IPS-18a (cell line): ENCODE measurements around the gene PSAP.
"Not testable (repeated sequence)": the region's sequence is repeated elsewhere in the genome, so short reads cannot be mapped to it uniquely, and the experiment has no call there.

Experiments
- H3K27ac ChIP-seq: one replicate; pipeline ENCODE4 v1.5.1; 2013; ENCODE audit warnings: low read length
- H3K27me3 ChIP-seq: one replicate; pipeline ENCODE4 v1.6.1; 2013; ENCODE audit warnings: mild to moderate bottlenecking, low read length; ENCODE audit not compliant: control insufficient read depth, insufficient read depth
- H3K36me3 ChIP-seq: one replicate; pipeline ENCODE4 v1.6.1; 2013; ENCODE audit warnings: low read depth, low read length; ENCODE audit not compliant: control insufficient read depth
- H3K4me1 ChIP-seq: one replicate; pipeline ENCODE4 v1.6.1; 2013; ENCODE audit warnings: low read depth, low read length; ENCODE audit not compliant: control insufficient read depth
- H3K4me3 ChIP-seq: one replicate; pipeline ENCODE4 v1.5.1; 2013; ENCODE audit warnings: low read length
- H3K9ac ChIP-seq: one replicate; pipeline ENCODE4 v1.6.1; 2013; ENCODE audit warnings: mild to moderate bottlenecking, low read length, moderate library complexity
- H3K9me3 ChIP-seq: one replicate; pipeline ENCODE4 v1.6.1; 2013; ENCODE audit warnings: low read depth, low read length; ENCODE audit not compliant: control insufficient read depth

Gene PSAP

GRCh38 chr10:71887743-71888142, 36.7 kb upstream of the PSAP start:
- Histone ChIP-seq H3K9me3 (no peaks in the 10 kb centered on the region), H3K27me3 (peaks cover 32% of the 10 kb centered on the region), H3K9ac (no peak overlapping the region), H3K4me3 (no peak overlapping the region), H3K36me3 (no peaks in the 10 kb centered on the region), H3K4me1 (peaks cover 3% of the 10 kb centered on the region), H3K27ac (no peak overlapping the region)

- Histone ChIP-seq H3K27ac (no peak overlapping the region), H3K9ac (no peak overlapping the region)
These were observed 32.0 kb upstream of the PSAP start for GRCh38 chr10:71882813-71883659.

GRCh38 chr10:71881647-71882355, 30.8 kb upstream of the PSAP start:
- Histone ChIP-seq H3K4me1 (no peaks in the 10 kb centered on the region), H3K27me3 (no peaks in the 10 kb centered on the region), H3K9me3 (no peaks in the 10 kb centered on the region), H3K4me3 (no peak overlapping the region), H3K27ac (no peak overlapping the region), H3K9ac (no peak overlapping the region), H3K36me3 (no peaks in the 10 kb centered on the region)

More at GRCh38 chr10:71882813-71883659, 32.0 kb upstream of the PSAP start:
- no peaks in the 10 kb centered on the region for H3K9me3 ChIP-seq
- H3K27me3 ChIP-seq = peaks cover 5% of the 10 kb centered on the region
- no peaks in the 10 kb centered on the region for H3K4me1 ChIP-seq
- no peaks in the 10 kb centered on the region for H3K36me3 ChIP-seq
- no peak overlapping the region for H3K4me3 ChIP-seq

- H3K4me3 ChIP-seq, H3K4me1 ChIP-seq, H3K9me3 ChIP-seq, H3K9ac ChIP-seq, H3K36me3 ChIP-seq, H3K27ac ChIP-seq, H3K27me3 ChIP-seq: not testable (repeated sequence)
These were observed 30.2 kb upstream of the PSAP start for GRCh38 chr10:71881307-71881624.

DNA sequence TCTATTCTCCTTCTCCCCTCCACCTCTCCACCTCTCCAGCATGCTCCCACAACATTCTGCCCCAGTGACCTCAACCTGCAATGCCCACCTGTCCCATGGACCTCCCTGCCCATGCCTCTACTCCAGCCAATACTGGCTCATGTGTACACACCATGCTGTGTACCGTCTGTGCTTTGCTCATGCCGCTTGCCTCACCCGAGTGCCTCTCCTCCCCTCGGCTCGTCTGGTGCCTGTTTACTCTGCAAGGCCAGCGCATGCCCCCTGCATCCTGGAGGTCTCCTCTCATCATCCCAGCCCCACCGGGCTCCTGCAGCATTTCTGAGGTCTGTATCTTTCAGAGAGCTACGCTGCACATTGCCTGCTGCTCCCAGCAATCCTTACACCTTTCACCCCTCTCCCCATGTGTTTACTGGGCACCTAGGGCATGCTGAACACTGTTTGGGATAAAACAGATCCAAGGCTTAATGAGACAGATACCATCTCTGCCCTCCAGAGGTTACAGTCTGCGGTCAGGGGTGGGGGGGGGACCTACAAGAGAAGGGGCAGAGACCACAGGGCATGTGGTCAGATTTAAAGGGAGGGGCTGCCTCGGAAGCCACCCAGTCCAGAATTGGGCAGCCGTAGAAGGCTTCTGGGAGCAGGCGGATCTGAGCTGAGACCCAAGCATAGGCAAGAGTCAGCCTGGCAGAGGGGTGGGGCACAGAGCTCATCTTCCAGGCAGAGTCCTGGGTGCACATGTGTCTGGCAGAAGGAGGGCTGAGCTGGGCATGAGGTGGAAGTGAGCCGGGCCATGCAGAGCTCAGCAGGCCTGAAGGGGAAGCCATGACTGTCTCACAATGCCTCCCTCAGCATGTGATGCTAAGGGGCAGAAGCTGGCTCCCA, 29.6 kb upstream of the PSAP start:
- no peak overlapping the region for H3K27ac ChIP-seq
- no peaks in the 10 kb centered on the region for H3K27me3 ChIP-seq
- no peaks in the 10 kb centered on the region for H3K9me3 ChIP-seq
- H3K4me1 ChIP-seq = no peaks in the 10 kb centered on the region
- no peaks in the 10 kb centered on the region for H3K36me3 ChIP-seq
- no peak overlapping the region for H3K9ac ChIP-seq
- no peak overlapping the region for H3K4me3 ChIP-seq

DNA sequence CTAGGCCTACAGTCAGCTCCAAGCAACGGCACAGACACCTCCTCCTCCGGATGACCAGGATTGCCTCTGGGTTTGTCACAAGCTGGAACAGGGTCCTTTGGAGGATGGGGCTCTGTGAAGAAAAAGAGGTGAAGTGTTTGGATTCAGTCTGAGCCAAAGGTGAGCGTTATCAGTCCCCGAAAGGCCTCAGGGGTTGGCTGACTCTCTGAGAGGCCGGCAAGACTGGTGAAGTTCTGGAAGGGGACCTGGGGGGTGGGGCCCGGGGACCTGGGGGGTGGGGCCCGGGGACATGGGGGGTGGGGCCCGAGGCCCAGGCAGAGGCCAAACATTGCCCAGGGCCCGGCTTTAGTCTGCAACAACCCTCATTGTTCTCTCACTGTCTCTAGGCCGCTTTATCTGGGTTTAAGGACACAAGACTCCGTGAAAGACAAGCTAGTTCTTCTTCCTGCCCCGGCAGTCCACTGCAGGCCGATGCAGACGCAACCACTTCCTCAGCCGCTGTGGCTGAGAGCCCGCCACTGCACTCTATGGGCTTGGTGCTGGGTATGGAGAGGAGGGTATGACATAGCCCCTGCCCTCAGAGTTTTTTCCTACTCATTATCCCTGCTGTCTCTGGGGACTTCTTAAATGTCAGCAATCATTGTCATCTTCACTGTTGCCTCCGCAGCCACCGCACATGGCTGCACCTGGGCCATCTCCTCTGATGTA, 27.4 kb upstream of the PSAP start:
- no peaks in the 10 kb centered on the region for H3K27me3 ChIP-seq
- H3K9me3 ChIP-seq = no peaks in the 10 kb centered on the region
- H3K27ac ChIP-seq = no peak overlapping the region
- H3K4me3 ChIP-seq = no peak overlapping the region
- no peaks in the 10 kb centered on the region for H3K4me1 ChIP-seq
- no peak overlapping the region for H3K9ac ChIP-seq
- H3K36me3 ChIP-seq = no peaks in the 10 kb centered on the region

DNA sequence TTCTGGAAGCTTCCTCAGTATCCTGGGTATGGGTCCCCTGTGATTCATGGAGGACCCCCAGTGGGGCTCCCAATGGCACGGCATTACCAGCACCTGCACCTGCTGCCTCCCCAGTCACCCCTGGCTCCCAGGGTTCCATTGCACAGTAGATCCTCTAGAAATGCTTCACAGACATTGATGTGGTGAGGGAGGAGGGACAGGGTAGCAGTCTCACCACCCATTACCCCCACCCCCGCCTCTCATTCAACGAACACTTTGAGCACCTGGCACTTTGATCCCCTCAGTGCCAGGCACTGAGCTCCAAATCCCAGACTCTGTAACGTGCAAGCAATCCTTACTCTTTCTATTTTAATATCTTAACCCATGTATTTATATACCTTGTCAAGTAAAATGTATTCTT, 26.8 kb upstream of the PSAP start:
- no peak overlapping the region for H3K9ac ChIP-seq
- H3K36me3 ChIP-seq = no peaks in the 10 kb centered on the region
- no peaks in the 10 kb centered on the region for H3K27me3 ChIP-seq
- H3K9me3 ChIP-seq = no peaks in the 10 kb centered on the region
- no peaks in the 10 kb centered on the region for H3K4me1 ChIP-seq
- H3K27ac ChIP-seq = no peak overlapping the region
- no peak overlapping the region for H3K4me3 ChIP-seq

GRCh38 chr10:71874680-71875354, 23.8 kb upstream of the PSAP start:
- not testable (repeated sequence) for H3K9me3 ChIP-seq, H3K27me3 ChIP-seq, H3K4me1 ChIP-seq, H3K4me3 ChIP-seq, H3K9ac ChIP-seq, H3K36me3 ChIP-seq, H3K27ac ChIP-seq

DNA sequence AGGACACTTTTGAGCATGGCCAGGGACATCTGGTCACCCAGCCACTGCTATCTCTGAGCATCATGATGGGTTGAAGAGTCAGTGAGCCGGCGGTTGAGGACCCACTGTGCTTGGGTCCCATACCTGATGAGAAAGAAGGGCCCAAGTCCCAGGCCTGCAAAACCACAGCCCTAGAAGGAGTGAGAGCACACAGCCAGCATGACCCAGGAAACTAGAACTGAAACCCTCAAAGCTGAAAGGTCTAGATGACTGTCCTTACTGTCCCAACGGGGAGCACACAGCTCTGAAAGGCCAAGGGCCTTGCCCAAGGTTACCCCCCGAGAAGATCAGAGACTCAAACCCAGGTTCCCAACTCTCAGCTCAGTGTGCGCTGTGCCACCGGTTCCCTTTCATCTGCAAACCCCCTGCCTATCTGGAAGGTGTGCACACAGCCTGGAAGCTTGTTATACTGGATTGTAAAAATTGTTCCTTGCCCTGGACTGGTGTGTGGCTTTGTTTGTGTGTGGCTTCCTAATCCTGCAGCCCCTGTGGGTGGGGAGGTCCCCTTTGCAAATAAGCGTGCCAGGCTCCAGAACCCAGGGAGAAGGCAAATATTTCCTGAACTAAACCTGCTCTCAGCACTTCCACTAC, 22.6 kb upstream of the PSAP start:
- no peaks in the 10 kb centered on the region for H3K9me3 ChIP-seq
- H3K27me3 ChIP-seq = no peaks in the 10 kb centered on the region
- no peak overlapping the region for H3K9ac ChIP-seq
- no peaks in the 10 kb centered on the region for H3K4me1 ChIP-seq
- H3K36me3 ChIP-seq = no peaks in the 10 kb centered on the region
- no peak overlapping the region for H3K4me3 ChIP-seq
- H3K27ac ChIP-seq = no peak overlapping the region

DNA sequence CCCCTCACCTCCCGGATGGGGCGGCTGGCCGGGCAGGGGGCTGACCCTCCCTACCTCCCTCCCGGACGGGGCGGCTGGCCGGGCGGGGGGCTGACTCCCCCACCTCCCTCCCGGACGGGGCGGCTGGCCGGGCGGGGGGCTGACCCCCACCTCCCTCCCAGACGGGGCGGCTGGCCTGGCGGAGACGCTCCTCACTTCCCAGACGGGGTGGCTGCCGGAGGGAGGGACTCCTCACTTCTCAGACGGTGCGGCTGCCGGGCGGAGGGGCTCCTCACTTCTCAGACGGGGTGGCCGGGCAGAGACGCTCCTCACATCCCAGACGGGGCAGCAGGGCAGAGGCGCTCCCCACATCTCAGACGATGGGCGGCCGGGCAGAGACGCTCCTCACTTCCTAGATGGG, 18.6 kb upstream of the PSAP start:
- not testable (repeated sequence) for H3K36me3 ChIP-seq, H3K9me3 ChIP-seq, H3K9ac ChIP-seq, H3K4me1 ChIP-seq, H3K27me3 ChIP-seq, H3K27ac ChIP-seq, H3K4me3 ChIP-seq
